GM18909 (cell line): ENCODE results near the gene TNNI3K.
A peak's percentile ranks its signal among the peaks of the same experiment; 100 is the strongest.

ENCODE experiments used
- ATAC-seq: cut with Tn5 transposase; IDR thresholded peaks from one replicate; pipeline ENCODE4 v1.9.1; 2021; ENCODE audit warnings: mild to moderate bottlenecking; ENCODE audit not compliant: unreplicated experiment, poor library complexity

The TNNI3K gene

GRCh38 chr1:74375376-74375775 lies 140.2 kb downstream of the TNNI3K start:
- no peak for ATAC-seq

- ATAC-seq: no peak
Measured at GRCh38 chr1:74380252-74380651, 145.1 kb downstream of the TNNI3K start.

DNA sequence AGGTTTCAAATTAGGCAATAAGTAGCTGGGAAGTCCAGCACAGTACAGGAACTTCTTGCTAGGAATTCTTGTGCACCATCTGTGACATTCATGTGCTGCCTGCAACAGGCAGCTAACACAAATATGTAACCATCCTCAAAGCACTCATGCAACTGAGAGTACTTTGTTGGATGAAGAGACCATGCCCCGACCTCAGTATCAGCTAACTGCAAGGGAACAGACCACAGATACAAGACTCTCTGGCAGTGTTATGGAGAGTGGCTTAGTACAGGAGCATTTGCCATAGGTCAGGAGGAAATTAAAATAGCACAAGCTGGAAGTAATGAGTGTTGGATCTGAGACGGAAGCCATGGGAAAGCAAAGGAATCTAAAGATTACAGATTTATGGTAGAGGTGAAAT lies 153.7 kb downstream of the TNNI3K start:
- no peak for ATAC-seq

DNA sequence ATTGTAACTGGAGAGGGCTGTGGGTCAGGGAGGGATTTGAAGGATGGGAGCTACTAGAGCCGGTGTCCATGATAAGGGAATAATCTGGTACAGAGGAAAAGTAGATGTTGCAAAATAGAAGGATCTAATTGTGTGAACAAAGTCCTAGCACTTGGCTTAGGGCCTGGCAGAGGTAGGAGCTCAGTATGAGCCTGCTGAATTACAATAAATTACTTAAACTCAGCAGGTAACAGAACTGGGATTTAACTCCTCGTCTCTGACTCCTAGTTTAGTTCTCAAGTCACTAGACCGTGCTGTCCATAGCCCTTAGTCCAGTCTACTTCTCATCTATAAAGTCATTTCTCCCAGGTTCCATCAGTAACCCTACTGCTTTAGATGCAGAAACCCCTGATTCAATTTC lies 157.0 kb downstream of the TNNI3K start:
- ATAC-seq: no peak

GRCh38 chr1:74392840-74393239 lies 157.7 kb downstream of the TNNI3K start:
- no peak for ATAC-seq

DNA sequence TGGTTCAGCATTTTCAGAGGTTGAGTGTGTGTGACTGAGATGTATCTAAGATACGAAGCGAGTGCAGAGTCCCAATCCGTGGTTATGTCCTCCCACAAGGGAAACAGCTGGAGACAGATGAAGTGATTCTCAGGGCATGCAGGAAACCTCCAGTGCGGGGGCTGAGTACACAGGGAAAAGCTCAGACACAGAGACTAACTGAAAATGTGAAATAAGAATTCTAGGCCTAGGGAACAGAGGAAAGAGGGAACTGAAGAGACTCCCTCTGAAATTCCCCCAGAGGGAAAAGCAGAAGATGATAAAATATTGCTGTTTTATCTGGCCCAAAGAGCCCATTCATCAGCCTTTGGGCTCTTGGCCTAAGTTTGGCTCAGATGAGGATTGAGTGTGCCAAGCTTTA lies 160.4 kb downstream of the TNNI3K start:
- ATAC-seq: no peak

DNA sequence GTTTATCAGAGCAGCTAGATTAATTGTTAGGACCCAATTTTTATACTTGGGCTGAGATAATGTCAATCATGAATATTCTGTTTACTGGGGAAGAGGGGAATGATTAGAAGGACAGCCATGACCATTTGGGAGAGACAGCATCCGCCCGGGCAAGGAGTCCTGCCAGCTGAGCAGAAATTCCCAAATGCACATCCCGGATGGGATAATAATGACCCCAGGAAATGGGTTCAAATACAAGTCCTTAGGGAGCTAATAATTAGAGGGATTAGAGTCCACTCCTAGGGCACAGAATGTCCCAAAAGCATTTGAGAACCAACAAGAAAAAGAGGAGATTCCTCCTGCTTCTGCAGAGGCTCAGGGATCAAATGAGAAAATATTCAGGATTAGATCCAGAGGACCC lies 161.3 kb downstream of the TNNI3K start:
- ATAC-seq: no peak

DNA sequence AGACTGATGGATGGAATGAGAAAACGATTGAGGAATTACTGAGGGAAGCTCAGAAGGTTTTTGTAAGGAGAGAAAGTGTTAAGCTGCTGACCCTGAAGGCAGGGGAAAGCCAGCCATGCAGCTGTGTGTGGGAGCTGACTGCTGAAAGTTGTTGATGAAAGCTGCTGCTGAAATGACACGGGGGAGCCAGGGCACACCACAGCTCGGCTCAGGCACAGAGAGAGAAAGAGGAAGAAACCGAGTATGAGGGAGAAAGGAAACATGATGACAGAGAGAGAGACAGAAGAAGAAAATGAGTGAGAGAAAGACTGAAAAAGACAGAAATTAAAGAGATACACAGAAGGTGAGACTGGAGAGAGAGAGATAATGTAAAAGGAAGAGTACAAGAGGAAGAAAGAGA lies 161.7 kb downstream of the TNNI3K start:
- ATAC-seq: no peak

- peak; percentile 54 for ATAC-seq
Measured at GRCh38 chr1:74399249-74399648, 164.1 kb downstream of the TNNI3K start.

DNA sequence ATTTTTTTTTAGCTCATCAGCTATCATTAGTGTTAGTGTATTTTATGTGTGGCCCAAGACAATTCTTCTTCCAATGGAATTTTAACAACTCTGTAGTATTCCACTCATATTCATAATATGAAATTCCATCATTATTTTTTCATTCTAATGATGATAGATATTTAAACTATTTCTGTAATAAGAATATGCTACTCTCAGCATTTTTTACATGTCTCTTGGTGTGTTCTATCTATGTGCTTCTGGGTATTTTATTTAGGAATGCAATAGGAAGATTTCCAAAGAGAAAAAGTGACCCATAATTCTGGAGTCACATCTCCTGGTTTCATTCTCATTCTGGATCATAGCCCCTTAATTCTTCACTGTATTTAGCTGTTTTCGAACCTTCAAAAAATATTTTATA lies 167.7 kb downstream of the TNNI3K start:
- ATAC-seq: no peak

GRCh38 chr1:74403606-74404005 lies 168.4 kb downstream of the TNNI3K start:
- ATAC-seq: no peak

- no peak for ATAC-seq
Measured at GRCh38 chr1:74406759-74407158, 171.6 kb downstream of the TNNI3K start.

GRCh38 chr1:74407902-74408301 lies 172.7 kb downstream of the TNNI3K start:
- no peak for ATAC-seq

DNA sequence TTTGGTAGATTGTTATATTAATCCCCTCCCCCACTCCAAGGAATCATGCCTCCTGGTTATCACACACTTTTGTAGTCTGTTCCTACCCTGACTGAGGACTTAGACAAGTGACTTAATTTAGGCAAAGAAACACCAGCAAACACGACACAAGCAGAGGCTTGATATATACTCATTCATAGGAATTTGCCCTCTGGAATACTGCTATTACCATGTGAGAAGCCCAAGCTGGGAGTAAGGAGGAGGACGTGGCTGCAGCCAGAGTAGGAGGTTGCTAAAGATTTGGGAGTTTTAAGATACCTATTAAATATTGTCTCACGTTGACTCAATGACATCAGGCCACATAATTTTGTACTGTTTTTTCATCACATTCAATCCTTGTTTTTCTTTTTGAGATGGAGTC lies 177.1 kb downstream of the TNNI3K start:
- ATAC-seq: no peak

- ATAC-seq: no peak
Measured at GRCh38 chr1:74415935-74416334, 180.7 kb downstream of the TNNI3K start.

DNA sequence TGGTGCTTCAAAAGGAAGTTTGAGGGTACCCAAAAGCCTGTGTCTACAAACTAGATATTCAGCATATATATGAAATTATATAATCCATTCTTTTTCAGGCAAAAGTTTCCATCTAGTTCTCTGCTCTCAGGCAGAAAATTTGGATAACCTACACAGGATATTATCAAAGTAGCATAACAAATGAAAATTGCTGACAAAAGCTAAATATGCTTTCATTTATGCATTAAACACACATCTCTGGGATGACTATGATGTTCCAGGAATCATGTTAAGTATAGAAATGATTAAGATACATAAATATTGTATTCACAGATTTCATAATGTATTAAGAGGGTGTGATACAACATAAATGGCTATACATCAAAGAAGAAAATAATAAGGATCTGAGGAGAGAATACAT lies 184.4 kb downstream of the TNNI3K start:
- ATAC-seq: no peak

GRCh38 chr1:74420467-74420866 lies 185.3 kb downstream of the TNNI3K start:
- no peak for ATAC-seq

DNA sequence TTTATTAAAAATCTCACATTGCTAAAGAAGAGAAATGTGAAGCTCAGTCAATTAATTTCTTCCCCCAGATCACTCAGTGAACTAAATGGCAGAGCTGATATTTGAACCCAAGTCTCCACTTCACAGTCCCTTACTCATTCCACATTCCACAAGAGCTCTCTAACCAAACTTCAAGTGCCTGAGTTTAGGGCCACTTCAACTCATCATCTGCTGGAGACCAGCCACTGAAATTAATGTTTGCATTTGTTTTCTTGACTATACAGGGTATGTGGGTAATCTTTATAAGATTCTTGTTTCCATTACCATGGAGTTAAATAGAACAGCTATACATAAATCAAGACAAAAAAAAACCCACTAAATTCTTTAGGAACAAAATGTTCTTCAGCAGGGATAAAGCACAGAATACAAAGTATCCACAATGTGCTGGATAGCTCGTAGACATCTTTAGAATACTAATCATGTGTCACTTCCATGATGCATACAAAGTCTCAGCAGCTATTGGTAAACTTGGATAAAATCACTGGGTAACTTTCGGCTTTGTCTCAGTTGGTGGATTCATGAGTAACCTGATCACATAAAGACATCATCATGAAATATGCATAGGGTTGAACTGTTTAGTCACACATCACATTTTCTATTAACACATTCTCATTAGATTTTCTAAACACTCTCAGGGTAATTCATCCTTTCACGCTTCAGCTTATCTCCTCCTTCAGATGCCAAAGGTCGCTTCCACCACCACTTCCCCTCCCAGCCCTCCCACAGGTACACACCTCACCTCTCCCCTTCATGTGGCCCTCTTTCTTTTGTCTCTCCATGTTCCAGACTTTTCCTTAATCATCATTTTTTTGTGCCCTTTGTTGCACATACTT lies 187.5 kb downstream of the TNNI3K start:
- no peak for ATAC-seq

- no peak for ATAC-seq
Measured at GRCh38 chr1:74423471-74423870, 188.3 kb downstream of the TNNI3K start.

DNA sequence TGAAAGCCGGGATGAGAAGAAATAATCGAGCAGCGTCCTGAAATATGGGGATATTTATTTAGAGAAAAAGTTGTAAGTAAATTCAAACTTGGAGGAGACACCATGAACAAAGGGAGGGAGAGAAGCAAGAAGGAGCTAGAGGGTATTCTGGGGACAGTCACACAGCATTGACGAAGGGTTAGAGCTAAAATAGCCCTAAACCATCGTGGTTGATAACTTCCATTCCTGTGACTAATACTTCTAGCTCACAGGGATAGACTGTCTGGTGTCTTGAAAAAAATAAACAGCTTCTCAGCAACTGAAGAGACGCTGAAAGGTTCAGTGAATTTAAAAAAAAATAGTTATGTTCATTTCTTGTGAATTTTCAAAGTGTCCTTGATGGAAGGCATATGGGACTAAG lies 190.5 kb downstream of the TNNI3K start:
- no peak for ATAC-seq

DNA sequence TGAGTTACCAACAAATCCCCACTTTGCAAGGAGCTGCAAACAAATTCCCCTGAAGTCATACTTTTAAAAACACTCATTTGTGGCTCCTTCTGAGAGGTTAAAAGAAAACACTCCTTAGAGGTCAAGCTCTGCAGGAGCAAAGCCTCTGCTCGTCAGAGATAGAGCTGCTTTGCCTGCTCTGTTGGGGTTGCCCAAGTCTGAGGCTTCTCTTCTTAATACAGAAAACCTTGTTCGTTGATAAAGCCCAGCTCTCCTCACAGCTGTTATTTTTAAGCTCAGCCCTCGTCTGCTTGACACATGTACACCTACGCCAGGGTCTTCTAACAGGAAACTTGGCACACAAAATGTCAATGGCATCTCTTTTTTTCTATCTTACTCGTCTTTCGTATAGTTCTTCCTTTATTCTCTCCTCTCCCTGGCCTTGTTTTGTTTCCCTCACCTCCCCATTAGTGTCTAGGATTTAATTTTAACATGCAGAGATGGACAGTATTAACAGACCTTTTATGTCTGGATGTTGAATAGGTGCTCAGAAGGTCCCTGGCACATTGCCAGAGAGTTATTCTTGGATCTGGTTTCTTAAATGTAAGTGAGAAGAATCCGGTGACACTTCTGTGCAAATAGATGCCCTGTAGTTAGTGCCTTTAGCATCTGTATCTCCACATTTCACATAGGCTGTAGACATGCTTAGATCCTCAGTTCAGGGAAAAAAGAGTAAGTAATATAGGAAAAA lies 191.2 kb downstream of the TNNI3K start:
- ATAC-seq: no peak

DNA sequence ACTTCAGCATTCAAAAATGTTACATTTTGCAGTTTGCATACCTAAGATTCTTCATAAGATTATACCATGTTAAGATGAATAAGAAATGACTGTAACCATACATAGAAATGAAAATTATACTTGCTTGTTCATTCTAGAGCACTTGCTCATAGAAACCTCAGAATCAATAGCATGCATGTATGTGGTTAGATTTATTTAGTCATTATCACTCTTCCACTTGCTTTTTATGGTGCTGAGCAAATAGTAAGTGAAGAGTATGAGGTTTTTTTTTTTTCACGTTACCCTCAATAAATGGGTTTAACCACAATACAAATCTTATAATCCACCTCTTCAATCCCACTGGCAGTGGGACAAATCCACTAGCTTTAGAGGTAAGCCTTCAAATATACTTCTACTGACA lies 192.5 kb downstream of the TNNI3K start:
- no peak for ATAC-seq
